Liver (tissue), 3 donors: ENCODE measurements around the gene NCAPH2.

ENCODE experiments used
- EGR1 ChIP-seq, 2 donors: IDR thresholded peaks; 2 replicates each; pipeline ENCODE4 v1.6.1; 2016 to 2018; ENCODE audit warnings: antibody characterized with exemption in 2 of 2, low read depth in 2 of 2
- FOXA2 ChIP-seq: IDR thresholded peaks from 2 replicates; pipeline ENCODE4 v1.6.1; 2016; ENCODE audit warnings: antibody characterized with exemption
- GABPA ChIP-seq, 2 donors: IDR thresholded peaks in 1 of 2; conservative IDR thresholded peaks in 1 of 2; 2 replicates each; pipeline ENCODE4 v1.6.1; 2016; ENCODE audit warnings: antibody characterized with exemption in 2 of 2, mild to moderate bottlenecking in 1 of 2, moderate library complexity in 1 of 2
- JUND ChIP-seq, 2 donors: IDR thresholded peaks; 2 replicates each; pipeline ENCODE4 v1.6.1; 2016; ENCODE audit warnings: antibody characterized with exemption in 2 of 2
- RAD21 ChIP-seq, 2 donors: IDR thresholded peaks; 2 replicates each; pipeline ENCODE4 v1.6.1; 2016; ENCODE audit warnings: antibody characterized with exemption in 2 of 2, mild to moderate bottlenecking in 2 of 2
- SP1 ChIP-seq: IDR thresholded peaks from 2 replicates; pipeline ENCODE4 v1.6.1; 2018; ENCODE audit warnings: antibody characterized with exemption, mild to moderate bottlenecking
- TAF1 ChIP-seq: conservative IDR thresholded peaks from 2 replicates; pipeline ENCODE4 v1.6.1; 2016; ENCODE audit warnings: antibody characterized with exemption, mild to moderate bottlenecking
- YY1 ChIP-seq: IDR thresholded peaks from 2 replicates; pipeline ENCODE4 v1.6.1; 2016; ENCODE audit warnings: antibody characterized with exemption, mild to moderate bottlenecking
- TF ChIP-seq, protein P1 (sequence below): fragments of 150-350 bp; IDR thresholded peaks from 2 replicates; pipeline ENCODE4 v1.5.1; 2017; ENCODE audit warnings: improper control_type of control experiment, low read depth, low read length; ENCODE audit not compliant: missing input control
- TF ChIP-seq, protein P2 (sequence below): IDR thresholded peaks from 2 replicates; pipeline ENCODE4 v1.6.1; 2016; ENCODE audit warnings: antibody characterized with exemption
- TF ChIP-seq, protein P3 (sequence below): IDR thresholded peaks from 2 replicates; pipeline ENCODE4 v1.6.1; 2016; ENCODE audit warnings: antibody characterized with exemption, mild to moderate bottlenecking
- TF ChIP-seq, protein P4 (sequence below): IDR thresholded peaks from 2 replicates; pipeline ENCODE4 v1.6.1; 2016; ENCODE audit warnings: antibody characterized with exemption
- donor health status: healthy.
- donor health status: healthy.

GRCh38 chr22:50571264-50572175 is 63.5 kb downstream of the NCAPH2 start:
- TF ChIP-seq, protein P1, sequence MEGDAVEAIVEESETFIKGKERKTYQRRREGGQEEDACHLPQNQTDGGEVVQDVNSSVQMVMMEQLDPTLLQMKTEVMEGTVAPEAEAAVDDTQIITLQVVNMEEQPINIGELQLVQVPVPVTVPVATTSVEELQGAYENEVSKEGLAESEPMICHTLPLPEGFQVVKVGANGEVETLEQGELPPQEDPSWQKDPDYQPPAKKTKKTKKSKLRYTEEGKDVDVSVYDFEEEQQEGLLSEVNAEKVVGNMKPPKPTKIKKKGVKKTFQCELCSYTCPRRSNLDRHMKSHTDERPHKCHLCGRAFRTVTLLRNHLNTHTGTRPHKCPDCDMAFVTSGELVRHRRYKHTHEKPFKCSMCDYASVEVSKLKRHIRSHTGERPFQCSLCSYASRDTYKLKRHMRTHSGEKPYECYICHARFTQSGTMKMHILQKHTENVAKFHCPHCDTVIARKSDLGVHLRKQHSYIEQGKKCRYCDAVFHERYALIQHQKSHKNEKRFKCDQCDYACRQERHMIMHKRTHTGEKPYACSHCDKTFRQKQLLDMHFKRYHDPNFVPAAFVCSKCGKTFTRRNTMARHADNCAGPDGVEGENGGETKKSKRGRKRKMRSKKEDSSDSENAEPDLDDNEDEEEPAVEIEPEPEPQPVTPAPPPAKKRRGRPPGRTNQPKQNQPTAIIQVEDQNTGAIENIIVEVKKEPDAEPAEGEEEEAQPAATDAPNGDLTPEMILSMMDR = no peak
- TF ChIP-seq RAD21 (IDR thresholded peaks at IDR 0.05) (no peak), YY1 (no peak), EGR1 (IDR thresholded peaks at IDR 0.05; ENCODE audit: low read depth in 2 of 2) (no peak), TAF1 (no peak), GABPA (IDR thresholded peaks at IDR 0.05 in 1 of 2, conservative IDR thresholded peaks at IDR 0.05 in 1 of 2) (no peak), FOXA2 (no peak), JUND (IDR thresholded peaks at IDR 0.05) (no peak), SP1 (no peak)
- TF ChIP-seq, protein P2, sequence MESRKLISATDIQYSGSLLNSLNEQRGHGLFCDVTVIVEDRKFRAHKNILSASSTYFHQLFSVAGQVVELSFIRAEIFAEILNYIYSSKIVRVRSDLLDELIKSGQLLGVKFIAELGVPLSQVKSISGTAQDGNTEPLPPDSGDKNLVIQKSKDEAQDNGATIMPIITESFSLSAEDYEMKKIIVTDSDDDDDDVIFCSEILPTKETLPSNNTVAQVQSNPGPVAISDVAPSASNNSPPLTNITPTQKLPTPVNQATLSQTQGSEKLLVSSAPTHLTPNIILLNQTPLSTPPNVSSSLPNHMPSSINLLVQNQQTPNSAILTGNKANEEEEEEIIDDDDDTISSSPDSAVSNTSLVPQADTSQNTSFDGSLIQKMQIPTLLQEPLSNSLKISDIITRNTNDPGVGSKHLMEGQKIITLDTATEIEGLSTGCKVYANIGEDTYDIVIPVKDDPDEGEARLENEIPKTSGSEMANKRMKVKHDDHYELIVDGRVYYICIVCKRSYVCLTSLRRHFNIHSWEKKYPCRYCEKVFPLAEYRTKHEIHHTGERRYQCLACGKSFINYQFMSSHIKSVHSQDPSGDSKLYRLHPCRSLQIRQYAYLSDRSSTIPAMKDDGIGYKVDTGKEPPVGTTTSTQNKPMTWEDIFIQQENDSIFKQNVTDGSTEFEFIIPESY = no peak
- TF ChIP-seq, protein P3, sequence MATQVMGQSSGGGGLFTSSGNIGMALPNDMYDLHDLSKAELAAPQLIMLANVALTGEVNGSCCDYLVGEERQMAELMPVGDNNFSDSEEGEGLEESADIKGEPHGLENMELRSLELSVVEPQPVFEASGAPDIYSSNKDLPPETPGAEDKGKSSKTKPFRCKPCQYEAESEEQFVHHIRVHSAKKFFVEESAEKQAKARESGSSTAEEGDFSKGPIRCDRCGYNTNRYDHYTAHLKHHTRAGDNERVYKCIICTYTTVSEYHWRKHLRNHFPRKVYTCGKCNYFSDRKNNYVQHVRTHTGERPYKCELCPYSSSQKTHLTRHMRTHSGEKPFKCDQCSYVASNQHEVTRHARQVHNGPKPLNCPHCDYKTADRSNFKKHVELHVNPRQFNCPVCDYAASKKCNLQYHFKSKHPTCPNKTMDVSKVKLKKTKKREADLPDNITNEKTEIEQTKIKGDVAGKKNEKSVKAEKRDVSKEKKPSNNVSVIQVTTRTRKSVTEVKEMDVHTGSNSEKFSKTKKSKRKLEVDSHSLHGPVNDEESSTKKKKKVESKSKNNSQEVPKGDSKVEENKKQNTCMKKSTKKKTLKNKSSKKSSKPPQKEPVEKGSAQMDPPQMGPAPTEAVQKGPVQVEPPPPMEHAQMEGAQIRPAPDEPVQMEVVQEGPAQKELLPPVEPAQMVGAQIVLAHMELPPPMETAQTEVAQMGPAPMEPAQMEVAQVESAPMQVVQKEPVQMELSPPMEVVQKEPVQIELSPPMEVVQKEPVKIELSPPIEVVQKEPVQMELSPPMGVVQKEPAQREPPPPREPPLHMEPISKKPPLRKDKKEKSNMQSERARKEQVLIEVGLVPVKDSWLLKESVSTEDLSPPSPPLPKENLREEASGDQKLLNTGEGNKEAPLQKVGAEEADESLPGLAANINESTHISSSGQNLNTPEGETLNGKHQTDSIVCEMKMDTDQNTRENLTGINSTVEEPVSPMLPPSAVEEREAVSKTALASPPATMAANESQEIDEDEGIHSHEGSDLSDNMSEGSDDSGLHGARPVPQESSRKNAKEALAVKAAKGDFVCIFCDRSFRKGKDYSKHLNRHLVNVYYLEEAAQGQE = no peak
- TF ChIP-seq, protein P4, sequence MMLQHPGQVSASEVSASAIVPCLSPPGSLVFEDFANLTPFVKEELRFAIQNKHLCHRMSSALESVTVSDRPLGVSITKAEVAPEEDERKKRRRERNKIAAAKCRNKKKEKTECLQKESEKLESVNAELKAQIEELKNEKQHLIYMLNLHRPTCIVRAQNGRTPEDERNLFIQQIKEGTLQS = no peak
